CD1c-positive myeloid dendritic cell (primary cell): ENCODE measurements around the gene MRPS25.

Experiments used
- DNase-seq: peaks from one replicate; pipeline ENCODE4 v3.0.0-alpha.2; 2016; ENCODE audit errors: extremely low spot score

The MRPS25 gene

DNA sequence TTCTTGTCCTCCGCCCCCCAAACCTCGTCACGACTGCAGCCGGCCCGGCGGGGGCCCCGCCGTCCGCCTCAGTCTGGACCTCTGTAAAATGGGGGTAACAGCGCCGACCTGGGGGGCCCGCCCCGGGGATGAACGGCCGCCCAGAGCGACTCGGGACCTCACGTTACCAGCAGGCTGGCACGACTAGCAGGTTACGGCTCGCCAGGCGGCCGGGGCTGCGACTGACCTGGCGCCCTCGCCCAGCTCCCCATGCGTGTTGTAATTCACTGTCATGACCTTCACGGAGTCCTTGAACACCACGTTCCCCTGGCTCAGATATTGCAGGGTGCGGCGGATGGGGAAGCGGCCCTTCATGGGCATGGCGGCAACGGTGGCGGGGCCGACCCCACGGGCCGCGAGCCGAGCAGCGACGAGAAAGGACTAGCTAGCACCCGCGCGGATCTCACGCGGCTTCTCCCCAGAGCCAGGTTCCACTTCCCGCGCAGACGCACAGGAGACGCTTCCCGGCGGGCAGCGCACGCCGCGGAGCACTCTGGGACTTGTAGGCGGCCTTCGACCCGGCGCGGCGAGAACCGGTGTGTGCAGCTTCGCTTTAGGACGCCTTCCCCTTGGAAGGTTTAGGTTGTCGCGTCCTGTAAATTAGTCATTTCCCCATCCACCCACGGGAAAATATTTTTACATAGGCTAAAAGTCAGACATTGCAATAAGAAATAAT lies at the start of gene MRPS25:
MRPS25 (minus strand) TSS at position 481 of the 715 bp plus-strand sequence; CDS start at position 360, 121 bp downstream.
- peak; percentile 97 for DNase-seq

DNA sequence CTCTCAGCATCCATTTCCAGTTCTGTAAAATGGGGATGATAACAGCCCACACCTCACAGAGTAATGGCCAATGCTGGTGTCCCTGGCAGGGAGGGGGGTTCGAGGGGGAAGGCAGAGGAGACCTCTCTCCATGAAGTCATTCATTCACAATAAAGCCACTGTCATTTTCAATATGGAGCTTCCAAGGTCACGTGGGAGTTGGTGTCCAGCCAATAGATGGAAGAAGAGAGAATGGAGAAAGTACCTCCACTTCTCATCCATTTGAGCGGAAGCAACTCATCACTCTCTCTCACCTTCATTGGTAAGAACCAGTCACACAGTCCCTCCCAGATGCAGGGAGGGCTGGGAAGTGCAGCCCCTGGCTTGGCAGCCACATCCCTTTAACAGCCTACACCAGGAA lies 48.8 kb upstream of the MRPS25 start:
- DNase-seq, result no peak

DNA sequence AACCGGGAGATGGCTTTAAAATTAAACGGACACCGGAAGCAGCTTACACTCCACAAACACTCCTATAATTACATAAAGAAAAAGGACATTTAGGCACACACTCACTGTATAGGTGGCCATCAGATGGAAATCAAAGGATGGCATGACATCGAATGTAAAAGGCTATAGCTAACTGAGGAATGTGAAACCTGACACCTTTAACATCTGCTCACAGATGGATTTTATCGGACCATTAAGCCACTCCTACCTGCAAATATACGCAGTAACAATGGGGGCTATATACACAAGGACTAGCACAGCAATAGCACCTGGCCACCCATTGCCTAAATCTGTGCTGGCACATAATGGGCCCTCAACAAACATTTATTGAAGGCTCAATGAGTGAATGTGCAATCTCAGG lies 48.4 kb upstream of the MRPS25 start:
- DNase-seq, result no peak

DNA sequence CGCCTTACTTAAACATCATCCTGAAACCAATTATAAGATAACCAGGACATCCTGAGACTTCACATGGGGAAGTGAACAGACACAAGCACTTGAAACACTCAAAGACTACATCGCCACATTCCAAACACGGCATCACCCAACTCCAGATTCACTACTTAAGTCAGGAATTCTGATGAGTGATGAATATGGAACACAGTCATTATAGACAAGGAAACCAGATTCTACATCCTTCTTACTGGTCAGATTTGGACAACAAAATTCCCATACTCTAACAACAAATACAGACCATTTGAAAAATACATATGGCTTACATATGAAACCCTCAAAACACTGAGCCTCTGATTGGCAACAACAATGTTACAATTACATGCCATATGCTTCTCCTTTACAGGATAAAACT lies 46.9 kb upstream of the MRPS25 start:
- no peak for DNase-seq

- no peak for DNase-seq
Observed at GRCh38 chr3:15110206-15110605, 45.1 kb upstream of the MRPS25 start.

DNA sequence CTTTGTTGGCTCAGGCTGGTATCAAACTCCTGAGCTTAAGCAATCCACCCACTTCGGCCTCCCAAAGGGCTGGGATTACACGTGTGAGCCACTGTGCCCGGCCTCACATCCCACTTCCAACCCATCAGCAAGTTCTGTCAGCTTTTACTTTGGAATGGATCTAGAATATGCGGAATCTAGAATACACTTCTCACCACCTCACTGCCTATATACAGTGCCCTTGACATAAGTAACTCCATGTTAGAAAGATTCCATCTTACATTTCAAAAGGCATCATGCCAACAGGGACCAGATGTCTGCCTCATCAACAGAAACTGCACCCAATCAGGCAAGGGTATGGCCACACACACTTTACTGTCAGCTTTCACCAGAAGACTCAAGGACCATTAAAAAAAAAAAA lies 43.8 kb upstream of the MRPS25 start:
- no peak for DNase-seq

DNA sequence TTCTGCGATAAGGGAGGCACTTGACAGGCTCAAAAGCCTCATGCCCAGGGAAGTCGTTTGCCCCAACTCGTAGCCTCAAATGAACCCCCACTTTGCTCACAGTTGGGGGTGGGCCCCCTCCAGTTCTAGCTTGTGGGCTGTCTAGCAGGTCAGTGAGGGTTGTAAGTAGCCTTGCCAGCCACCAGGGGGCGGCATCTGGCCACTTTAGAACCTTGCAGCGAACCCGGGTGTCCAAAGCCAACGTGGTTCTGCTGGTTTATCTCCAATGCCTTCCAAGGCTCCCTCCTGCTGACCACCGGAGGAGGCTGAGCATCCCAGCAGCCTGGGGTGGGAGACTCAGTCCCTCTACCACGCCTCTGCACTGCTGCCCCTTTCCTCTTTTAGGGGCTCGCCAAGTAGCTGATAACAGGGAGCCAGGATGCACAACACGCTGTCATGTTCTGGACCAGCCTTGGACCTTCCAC lies 43.0 kb upstream of the MRPS25 start:
- DNase-seq, result peak; percentile 81

DNA sequence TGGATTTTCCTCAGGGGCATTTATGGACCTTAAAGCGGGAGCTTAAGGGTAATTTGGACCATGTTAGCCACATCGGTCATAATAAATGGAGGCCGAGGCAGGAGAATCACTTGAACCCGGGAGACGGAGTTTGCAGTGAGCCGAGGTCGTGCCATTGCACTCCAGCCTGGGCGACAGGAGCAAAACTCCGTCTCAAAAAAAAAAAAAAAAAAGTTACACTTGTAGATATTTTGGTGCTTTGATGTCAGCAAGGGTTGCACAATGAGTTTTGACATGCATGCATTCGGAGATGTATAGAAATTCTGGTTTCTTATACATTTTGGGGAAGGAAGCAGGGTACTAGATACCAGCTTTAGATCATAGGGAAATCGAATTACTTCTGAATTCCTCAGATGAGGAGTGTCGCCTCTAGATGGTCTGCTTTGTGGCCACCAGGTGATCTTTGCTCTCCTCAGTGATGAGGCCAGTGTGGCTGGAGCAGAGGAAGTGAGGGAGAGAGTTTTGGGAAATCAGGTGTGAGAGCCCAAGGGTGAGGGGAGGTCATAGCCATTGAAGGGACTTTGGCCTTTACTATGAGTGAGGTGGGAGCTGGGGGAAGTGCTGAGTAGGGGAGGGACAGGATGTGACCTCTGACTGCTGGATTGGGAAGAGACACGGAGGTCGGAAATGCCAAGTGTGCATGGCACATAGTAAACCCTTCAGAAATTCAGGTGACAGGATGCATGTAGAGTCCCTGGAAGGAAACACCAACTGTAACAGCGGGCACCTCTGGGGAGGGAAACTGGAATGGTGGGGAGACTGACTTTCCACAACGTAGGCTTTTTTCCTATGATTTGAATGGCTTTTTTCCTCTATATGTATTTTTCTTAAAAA lies 42.2 kb upstream of the MRPS25 start:
- no peak for DNase-seq

- no peak for DNase-seq
Observed at GRCh38 chr3:15102836-15103235, 37.7 kb upstream of the MRPS25 start.

DNA sequence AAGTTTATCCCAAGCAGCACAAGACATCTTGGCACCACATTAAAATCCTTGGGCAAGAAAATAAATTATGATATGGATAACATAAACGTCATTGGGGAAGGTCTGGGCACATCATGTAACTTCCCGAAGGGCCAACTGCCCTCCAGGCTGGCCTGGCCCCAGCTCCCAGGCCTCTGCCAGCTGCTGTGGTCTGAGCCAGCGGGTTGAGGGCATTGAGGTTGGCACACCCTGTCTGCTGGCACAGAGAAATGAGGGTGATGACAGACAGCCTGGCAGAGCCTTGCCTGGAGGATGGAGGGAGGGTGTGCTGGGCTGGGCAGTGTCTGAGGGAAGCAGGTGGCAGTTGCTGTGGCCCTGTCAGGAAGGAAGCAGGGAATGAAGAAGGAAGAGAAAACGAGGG lies 37.1 kb upstream of the MRPS25 start:
- no peak for DNase-seq

GRCh38 chr3:15099364-15100098 lies 34.4 kb upstream of the MRPS25 start:
- no peak for DNase-seq

DNA sequence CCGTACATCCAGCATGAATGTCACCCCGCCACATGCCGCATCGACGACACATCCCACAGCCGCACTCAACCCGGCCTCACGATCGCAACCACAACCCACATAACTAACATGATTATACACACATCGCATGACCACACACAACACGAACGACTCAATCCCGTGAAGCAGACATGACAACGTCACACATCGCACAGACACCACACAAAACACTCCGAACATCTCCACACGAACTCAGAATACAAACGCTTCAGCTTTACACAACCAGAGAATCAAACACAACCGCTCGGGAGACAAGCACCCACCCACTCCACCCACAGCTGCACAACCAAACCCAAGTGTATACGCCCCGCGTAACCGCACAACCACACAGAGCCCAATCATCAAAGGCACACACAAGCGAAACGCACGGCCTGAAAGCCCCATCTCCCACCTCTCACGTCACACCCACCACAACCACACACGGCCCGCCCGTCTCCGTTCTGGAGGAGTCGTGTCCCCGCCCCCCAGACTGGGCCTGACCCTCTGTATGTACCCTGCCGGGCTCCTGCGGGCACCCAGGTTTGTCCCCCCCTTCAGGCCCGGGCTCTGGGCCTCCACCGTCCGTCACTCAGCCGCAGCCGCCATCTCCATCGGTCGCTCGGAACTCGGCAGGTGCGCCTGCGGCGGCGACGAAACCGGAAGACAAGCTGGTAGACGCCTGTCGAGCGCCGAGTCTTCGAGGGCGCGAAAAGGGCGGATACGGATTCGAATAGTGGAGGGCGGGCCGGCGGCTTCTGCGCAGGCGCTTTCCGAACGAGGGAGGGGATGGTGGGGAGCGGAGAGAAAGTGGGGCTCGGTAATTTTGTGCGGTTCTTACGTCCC lies 33.6 kb upstream of the MRPS25 start, which contains the start of gene RBSN:
RBSN (minus strand) TSS at position 646 of the 861 bp plus-strand sequence. CDS start 3,028 bp downstream, outside the sequence.
- peak; percentile 97 for DNase-seq

GRCh38 chr3:15097891-15098290 lies 32.8 kb upstream of the MRPS25 start:
- DNase-seq, result peak; percentile 79

DNA sequence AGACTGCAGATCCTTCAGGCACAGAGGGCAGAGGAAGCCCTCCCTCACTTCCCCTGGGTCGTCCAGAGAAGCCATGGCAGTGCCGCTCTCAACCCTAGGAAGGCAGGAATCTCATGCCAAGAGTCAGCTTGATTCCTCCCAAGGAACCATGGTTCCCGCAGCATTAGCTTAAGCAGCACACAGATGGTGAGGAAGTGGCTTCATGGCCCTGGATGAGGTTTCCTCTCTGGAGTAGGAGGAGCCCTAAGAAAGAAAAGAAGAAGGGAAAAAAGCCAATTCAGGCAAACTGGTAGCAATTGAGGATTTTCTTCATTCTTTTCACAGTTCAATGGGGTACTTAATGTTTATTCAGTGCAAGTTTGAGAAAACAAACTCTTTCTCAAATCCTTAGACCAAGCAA lies 30.9 kb upstream of the MRPS25 start:
- DNase-seq, result peak; percentile 23

GRCh38 chr3:15094187-15094875 lies 29.2 kb upstream of the MRPS25 start:
- DNase-seq, result no peak

DNA sequence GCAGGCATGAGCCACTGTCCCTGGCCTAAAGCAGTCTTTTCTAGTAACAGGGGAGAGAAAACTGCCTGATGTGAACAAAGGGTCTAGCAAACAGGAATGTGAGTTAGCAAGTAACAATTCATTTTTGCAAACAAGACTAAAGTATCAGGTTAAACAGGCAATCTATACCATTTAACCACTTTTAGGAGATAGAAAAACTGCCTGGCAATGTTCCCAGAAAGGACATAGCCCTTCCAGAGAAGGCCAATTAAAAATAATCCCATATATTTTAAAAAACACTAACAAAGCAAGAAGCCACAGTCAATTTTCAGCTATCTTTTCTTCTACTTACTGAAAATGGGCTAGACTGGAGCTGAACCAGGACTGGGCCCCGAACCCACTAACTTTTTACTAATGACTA lies 27.6 kb upstream of the MRPS25 start:
- no peak for DNase-seq

DNA sequence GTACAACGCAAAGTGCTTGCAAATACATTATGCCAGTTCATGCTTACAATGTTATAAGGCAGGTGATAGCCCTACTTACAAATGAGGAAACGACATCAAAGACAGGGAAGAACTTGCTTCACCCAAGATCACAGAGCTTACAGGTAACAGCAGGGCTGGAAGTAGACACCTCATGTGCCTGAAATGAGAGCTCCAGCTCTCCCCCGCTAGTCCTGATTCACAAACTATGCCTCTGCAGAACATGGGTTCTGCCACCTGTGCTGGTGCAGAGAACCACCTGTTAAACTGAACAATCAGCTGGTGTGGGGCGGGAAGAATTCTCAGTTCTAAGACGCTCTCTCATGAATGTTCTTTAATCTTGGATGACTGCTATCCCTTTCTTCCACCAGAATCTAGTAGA lies 26.5 kb upstream of the MRPS25 start:
- DNase-seq, result no peak

DNA sequence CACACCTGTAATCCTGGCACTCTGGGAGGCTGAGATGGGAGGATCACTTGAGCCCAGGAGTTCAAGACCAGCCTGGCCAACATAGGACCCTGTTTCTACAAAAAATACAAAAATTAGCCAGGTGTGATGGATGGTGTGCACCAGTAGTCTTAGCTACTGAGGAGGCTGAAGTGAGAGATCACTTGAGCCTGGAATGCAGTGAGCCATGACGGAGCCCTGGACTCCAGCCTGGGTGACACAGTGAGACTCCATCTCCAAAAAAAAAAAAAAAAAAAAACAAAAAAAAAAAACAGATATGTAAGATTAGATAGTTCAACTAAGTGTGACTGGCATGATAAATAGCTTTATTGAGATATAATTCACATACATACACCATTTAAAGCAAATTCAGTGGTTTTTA lies 24.1 kb upstream of the MRPS25 start:
- no peak for DNase-seq

GRCh38 chr3:15086699-15087098 lies 21.6 kb upstream of the MRPS25 start:
- no peak for DNase-seq

- no peak for DNase-seq
Observed at GRCh38 chr3:15086263-15086662, 21.1 kb upstream of the MRPS25 start.

DNA sequence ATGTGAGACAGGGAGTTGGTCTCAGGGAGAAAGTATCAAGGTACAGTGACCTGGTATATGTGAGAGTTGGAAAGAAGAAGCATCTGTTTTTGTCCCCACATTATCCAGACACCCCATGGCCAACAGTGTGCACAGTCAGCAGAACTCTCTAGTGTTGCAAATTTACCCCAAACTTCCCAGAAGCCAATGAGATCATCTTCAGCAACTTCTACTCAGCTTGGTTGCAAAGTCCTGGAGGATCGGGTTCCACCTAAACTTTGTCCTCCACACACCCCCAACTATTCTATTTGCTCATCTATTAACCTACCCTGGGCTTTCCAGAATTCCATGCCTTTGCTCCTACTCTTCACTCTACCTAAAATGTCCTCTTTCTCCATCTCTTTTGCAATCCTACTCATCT lies 18.1 kb upstream of the MRPS25 start:
- no peak for DNase-seq
